Left lung (tissue), 10 donors: ENCODE measurements around the gene TANGO2. TPM values are rescaled to one million over a fixed set of nuclear protein-coding genes. Genes with fewer than 3 reads are reported as not detected.

Experiments used
- ATAC-seq: fragments of 200-7000 bp; cut with Tn5 transposase; one replicate; pipeline ENCODE4 v1.9.1; 2020; ENCODE audit warnings: moderate library complexity
- DNase-seq, 4 donors: peaks; one replicate each; pipeline ENCODE4 v3.0.0-alpha.2; 2013 to 2020
- H3K27ac ChIP-seq, 2 donors: fragments of 200-600 bp; sonication (generic) in 1 of 2; one replicate each; pipeline versions ENCODE4 v1.5.0 to v1.8.0; 2020 to 2021
- H3K27me3 ChIP-seq, 2 donors: fragments of 200-600 bp; sonication (generic) in 1 of 2; one replicate each; pipeline versions ENCODE4 v1.5.0 to v1.8.0; 2020 to 2021
- H3K36me3 ChIP-seq, 2 donors: fragments of 200-600 bp; sonication (generic) in 1 of 2; one replicate each; pipeline versions ENCODE4 v1.5.0 to v1.8.0; 2020 to 2021
- H3K4me1 ChIP-seq, 2 donors: fragments of 200-600 bp; one replicate each; pipeline ENCODE4 v1.8.0; 2021
- H3K4me3 ChIP-seq, 2 donors: fragments of 200-600 bp; sonication (generic) in 1 of 2; one replicate each; pipeline versions ENCODE4 v1.5.0 to v1.8.0; 2020 to 2021; ENCODE audit warnings: mild to moderate bottlenecking in 1 of 2
- H3K9me3 ChIP-seq, 2 donors: fragments of 200-600 bp; sonication (generic) in 1 of 2; one replicate each; pipeline versions ENCODE4 v1.5.0 to v1.8.0; 2020 to 2021
- CTCF ChIP-seq, 2 donors: fragments of 200-600 bp; sonication (generic) in 1 of 2; IDR thresholded peaks; one replicate each; pipeline versions ENCODE4 v1.5.0 to v1.8.0; 2021; ENCODE audit warnings: antibody characterized with exemption in 2 of 2
- intact Hi-C, 2 donors: fragments of 100-400 bp; cut with DNase I; formaldehyde crosslinking; loops; one replicate each; pipeline versions ENCODE4 v1.11.2 to v1.14.2; 2022
- polyA plus RNA-seq, 6 donors: library from polyadenylated mRNA; unstranded; fragments of 120-200 nt; gene quantifications; one replicate each; pipeline ENCODE4 v1.2.1, GENCODE V29; 2013; ENCODE audit not compliant: insufficient read length in 6 of 6
- total RNA-seq, 2 donors: library from RNA; stranded (reverse); fragmentation: NEBNext Ultra II Directional; extraction: Animal tissue kit (Norgen Biotek cat#: 25700); gene quantifications; one replicate each; pipeline ENCODE4 v1.2.1, GENCODE V29; 2021
- donor health status: DM: no; HTN: yes; CAD: no.
- donor health status: DM: no; HTN: no; CAD: no.

The TANGO2 gene
- total and polyA plus RNA-seq, 8 donors: 10.9 to 47.2 (median 13.6) TPM

- peak overlapping the region in 1 of 2 donors; percentile 8 for H3K27ac ChIP-seq
- H3K4me3 ChIP-seq: no peak overlapping the region
- no peaks in the 10 kb centered on the region for H3K36me3 ChIP-seq
- no peak for ATAC-seq
- no peaks in the 10 kb centered on the region for H3K27me3 ChIP-seq
- TF ChIP-seq CTCF (IDR thresholded peaks at IDR 0.05): no peak
- peaks cover 0 to 16% of the 10 kb centered on the region in 2 donors for H3K9me3 ChIP-seq
- no peak for DNase-seq
- peaks cover 0 to 6% of the 10 kb centered on the region in 2 donors for H3K4me1 ChIP-seq
- intact Hi-C loops: no loop called here
These were observed 18.3 kb upstream of the TANGO2 start for GRCh38 chr22:20002636-20003035.

- ATAC-seq (no peak), DNase-seq (no peak)
- H3K27me3 ChIP-seq: no peaks in the 10 kb centered on the region
- intact Hi-C loops: no loop called here
- H3K27ac ChIP-seq: no peak overlapping the region
- TF ChIP-seq CTCF (IDR thresholded peaks at IDR 0.05): no peak
- H3K9me3 ChIP-seq: peaks cover 0 to 16% of the 10 kb centered on the region in 2 donors
- H3K36me3 ChIP-seq: no peaks in the 10 kb centered on the region
- H3K4me1 ChIP-seq: peaks cover 0 to 6% of the 10 kb centered on the region in 2 donors
- no peak overlapping the region for H3K4me3 ChIP-seq
These were observed 17.6 kb upstream of the TANGO2 start for GRCh38 chr22:20003304-20003703.

- no peaks in the 10 kb centered on the region for H3K27me3 ChIP-seq
- H3K4me3 ChIP-seq: no peak overlapping the region
- H3K9me3 ChIP-seq: peaks cover 0 to 16% of the 10 kb centered on the region in 2 donors
- H3K27ac ChIP-seq: no peak overlapping the region
- intact Hi-C loops: no loop called here
- ATAC-seq (no peak), DNase-seq (no peak)
- H3K36me3 ChIP-seq: no peaks in the 10 kb centered on the region
- no peaks in the 10 kb centered on the region for H3K4me1 ChIP-seq
- TF ChIP-seq CTCF (IDR thresholded peaks at IDR 0.05): no peak
These were observed 16.4 kb upstream of the TANGO2 start for GRCh38 chr22:20004464-20004863.

DNA sequence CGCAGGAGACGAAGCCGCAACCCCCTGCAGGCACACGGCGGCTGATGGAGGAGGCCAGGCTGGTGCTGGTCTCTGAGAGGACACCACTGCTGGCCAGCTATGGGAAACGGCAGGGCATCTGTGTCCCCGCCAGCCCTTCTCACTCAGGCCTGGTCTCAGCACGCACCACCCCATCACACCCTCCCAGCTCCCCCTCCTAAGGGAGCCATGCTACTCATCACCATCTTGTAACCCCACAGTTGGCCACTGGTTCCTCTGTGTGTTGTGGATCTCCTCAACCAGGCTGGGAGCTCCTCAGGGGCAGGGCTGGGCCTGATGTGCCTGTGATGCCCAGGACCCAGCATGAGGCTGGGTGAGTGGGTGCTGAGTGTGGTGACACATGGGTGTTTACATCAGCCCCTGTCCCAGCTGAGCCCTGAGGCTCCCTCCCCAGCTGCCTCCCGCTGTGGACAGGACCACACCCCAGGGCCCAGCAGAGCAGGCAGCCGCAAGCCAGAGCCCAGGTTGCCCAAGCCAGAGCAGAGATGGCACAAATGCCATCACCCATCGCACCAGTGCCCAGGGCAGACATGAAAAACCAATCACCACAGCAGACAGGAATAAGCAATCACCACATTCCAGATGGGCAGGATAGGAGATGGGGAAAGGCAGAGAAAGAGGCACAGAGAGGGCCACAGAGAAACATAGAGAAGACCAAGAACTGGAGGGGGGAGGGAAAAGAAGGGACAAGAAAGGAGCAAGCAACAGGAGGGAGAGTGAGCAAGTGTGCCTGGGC is 12.5 kb upstream of the TANGO2 start:
- no peak for TF ChIP-seq CTCF (IDR thresholded peaks at IDR 0.05)
- H3K27me3 ChIP-seq: no peaks in the 10 kb centered on the region
- ATAC-seq: no peak
- H3K4me1 ChIP-seq: peaks cover 0 to 4% of the 10 kb centered on the region in 2 donors
- no peak overlapping the region for H3K27ac ChIP-seq
- H3K36me3 ChIP-seq: no peaks in the 10 kb centered on the region
- intact Hi-C loops: no loop called here
- peak in 1 of 4 donors; percentile 62 for DNase-seq
- H3K4me3 ChIP-seq: no peak overlapping the region
- peaks cover 0 to 11% of the 10 kb centered on the region in 2 donors for H3K9me3 ChIP-seq

- Histone ChIP-seq H3K36me3 (no peaks in the 10 kb centered on the region), H3K27ac (no peak overlapping the region), H3K4me1 (peaks cover 0 to 7% of the 10 kb centered on the region in 2 donors), H3K4me3 (no peak overlapping the region), H3K9me3 (peaks cover 0 to 6% of the 10 kb centered on the region in 2 donors), H3K27me3 (no peaks in the 10 kb centered on the region)
- TF ChIP-seq CTCF (IDR thresholded peaks at IDR 0.05): no peak
- DNase-seq: peak in 1 of 4 donors; percentile 61
- ATAC-seq: no peak
- intact Hi-C loops: no loop called here
These were observed 11.9 kb upstream of the TANGO2 start for GRCh38 chr22:20009018-20009491.
